ENCODE measurements around the gene TBC1D22A.

DNA sequence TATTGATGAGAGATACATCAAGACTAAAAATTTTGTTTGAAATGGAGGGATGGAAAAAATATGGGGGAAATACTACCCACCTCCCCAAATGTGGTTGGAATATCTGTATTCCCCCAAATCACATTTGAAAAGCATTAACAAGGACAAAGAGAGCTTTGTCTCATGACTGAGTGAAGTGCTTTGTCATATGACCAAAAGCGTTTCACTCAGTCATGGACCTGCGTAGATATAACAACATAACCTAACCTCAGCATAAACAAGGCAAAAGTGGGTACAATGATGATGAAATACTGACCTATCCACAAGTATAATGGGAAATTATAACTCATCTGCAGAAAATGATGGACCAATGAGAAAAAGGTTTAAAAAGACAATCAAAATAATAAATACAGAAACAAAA is 418.3 kb downstream of the TBC1D22A start:
- TF ChIP-seq, protein P1, sequence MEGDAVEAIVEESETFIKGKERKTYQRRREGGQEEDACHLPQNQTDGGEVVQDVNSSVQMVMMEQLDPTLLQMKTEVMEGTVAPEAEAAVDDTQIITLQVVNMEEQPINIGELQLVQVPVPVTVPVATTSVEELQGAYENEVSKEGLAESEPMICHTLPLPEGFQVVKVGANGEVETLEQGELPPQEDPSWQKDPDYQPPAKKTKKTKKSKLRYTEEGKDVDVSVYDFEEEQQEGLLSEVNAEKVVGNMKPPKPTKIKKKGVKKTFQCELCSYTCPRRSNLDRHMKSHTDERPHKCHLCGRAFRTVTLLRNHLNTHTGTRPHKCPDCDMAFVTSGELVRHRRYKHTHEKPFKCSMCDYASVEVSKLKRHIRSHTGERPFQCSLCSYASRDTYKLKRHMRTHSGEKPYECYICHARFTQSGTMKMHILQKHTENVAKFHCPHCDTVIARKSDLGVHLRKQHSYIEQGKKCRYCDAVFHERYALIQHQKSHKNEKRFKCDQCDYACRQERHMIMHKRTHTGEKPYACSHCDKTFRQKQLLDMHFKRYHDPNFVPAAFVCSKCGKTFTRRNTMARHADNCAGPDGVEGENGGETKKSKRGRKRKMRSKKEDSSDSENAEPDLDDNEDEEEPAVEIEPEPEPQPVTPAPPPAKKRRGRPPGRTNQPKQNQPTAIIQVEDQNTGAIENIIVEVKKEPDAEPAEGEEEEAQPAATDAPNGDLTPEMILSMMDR (IDR thresholded peaks at IDR 0.05; ENCODE audit: low read length): no peak
- TF ChIP-seq EZH2phosphoT487 (IDR thresholded peaks at IDR 0.05; ENCODE audit: low read length) (no peak), EZH2 (optimal IDR thresholded peaks at IDR 0.05; ENCODE audit: low read depth, low read length) (no peak)
